Right ventricle myocardium inferior (tissue), 1 donor: ENCODE measurements around the gene PPOX. TPM values are rescaled to one million over a fixed set of nuclear protein-coding genes. Genes with fewer than 3 reads are reported as not detected.

ENCODE experiments used
- ATAC-seq: fragments of 200-7000 bp; cut with Tn5 transposase; one replicate; pipeline ENCODE4 v1.9.1; 2020; ENCODE audit warnings: mild to moderate bottlenecking, moderate library complexity
- DNase-seq: peaks from one replicate; pipeline ENCODE4 v3.0.0; 2021; ENCODE audit errors: missing footprints
- intact Hi-C: fragments of 100-400 bp; cut with DNase I; formaldehyde crosslinking; loops from one replicate; pipeline ENCODE4 v1.11.0; 2022
- total RNA-seq: library from RNA; stranded (reverse); fragmentation: NEBNext Ultra II Directional; extraction: Animal tissue kit (Norgen Biotek cat#: 25700); gene quantifications from one replicate; pipeline ENCODE4 v1.2.1, GENCODE V29; 2021
- donor health status: DM: no; HTN: yes; CAD: no; lungs with severe emphysema.

PPOX gene
- total RNA-seq, 1 donor from 2014 or later: 13.5 TPM

- intact Hi-C loops: no loop called here
- DNase-seq (no peak), ATAC-seq (no peak)
Observed at GRCh38 chr1:161172349-161172748, 6.1 kb downstream of the PPOX start.

GRCh38 chr1:161172776-161173376, 6.7 kb downstream of the PPOX start:
- intact Hi-C loops: no loop called here
- DNase-seq (no peak), ATAC-seq (peak; percentile 6)

GRCh38 chr1:161173711-161174110, 7.5 kb downstream of the PPOX start:
- no peak for DNase-seq
- ATAC-seq: no peak
- intact Hi-C loops: no loop called here

GRCh38 chr1:161174911-161175310, 8.7 kb downstream of the PPOX start:
- DNase-seq: no peak
- intact Hi-C loops: no loop called here
- ATAC-seq: no peak

DNA sequence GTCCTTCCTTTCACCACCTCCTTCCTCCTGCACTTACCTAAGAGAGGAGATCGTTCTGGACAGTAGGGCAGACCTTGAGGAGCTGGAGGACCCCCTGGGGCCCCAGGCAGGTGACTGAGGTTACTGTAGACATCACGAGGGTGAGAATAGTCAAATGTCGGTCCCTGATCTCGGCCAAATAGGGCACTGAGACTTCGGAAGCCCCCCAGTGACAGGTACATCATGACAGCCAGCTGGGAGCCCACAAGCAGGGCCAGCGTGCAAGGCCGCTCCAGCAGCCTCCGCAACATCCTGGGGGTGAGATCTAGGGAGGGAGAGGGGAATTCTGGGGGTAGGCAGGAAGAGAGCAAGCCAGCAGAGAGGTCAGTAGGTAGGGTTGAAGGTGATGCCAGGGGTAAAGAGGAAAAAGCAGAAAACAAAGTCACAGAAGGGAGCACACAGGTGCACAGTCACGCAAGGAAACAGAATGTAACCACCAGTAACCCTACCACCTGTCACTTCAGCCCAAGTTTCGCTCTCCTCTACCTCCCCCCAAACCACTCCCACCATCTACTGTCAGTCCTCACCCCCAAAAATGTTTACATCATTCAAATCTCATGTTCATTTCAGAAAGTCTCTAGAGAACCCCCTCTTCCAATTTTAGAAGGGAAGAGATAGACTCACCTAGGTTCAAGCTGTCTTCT, 9.7 kb downstream of the PPOX start:
- intact Hi-C loops: no loop called here
- DNase-seq (no peak), ATAC-seq (no peak)

GRCh38 chr1:161176468-161177111, 10.4 kb downstream of the PPOX start:
- DNase-seq: no peak
- intact Hi-C loops: no loop called here
- peak; percentile 0 for ATAC-seq

DNA sequence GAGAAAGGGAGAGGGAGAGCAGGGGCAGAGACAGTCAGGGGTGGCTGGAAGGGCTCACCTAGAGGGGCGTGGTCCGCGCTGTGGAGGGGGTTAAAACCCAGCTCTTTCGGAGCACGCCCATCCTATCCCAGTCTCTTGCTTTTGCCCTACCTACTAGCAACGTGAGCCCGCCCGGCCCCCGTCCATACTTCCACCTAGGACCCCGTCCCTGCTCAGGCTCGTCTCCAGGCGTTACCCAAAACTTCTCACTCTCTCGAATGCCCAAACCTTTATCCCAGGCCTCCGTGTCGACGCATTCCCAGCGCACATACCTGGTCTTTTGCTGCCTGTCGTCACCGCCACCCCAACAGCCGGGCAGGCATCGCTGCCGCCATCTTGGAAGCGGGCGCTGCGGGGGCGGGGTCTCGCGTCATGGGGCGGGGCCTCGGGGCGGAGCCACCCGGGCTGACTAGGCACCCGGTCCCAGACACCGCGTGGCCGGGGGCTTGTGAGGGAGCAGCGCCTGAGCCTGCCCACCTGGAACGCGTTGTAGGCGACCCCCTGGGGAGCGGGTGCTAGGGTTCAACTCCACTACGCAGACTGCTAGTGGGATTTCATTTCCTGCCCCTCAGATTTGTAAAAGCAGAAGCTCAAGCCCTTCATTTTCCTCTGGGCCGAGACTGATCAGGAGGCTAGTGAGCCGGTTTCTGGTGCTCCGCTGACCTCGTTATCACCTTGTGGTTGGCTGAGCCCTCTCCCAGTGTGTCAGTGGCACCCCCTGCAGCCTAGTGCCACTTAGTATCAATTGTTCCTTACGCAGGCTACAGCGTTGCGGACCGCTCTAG, 11.1 kb downstream of the PPOX start, which contains the start of gene B4GALT3:
B4GALT3 (minus strand) TSS at position 396 of the 824 bp plus-strand sequence. CDS start 1,447 bp downstream, outside the sequence.
- DNase-seq: peak; percentile 96
- peak; percentile 93 for ATAC-seq
- intact Hi-C loops: no loop called here

DNA sequence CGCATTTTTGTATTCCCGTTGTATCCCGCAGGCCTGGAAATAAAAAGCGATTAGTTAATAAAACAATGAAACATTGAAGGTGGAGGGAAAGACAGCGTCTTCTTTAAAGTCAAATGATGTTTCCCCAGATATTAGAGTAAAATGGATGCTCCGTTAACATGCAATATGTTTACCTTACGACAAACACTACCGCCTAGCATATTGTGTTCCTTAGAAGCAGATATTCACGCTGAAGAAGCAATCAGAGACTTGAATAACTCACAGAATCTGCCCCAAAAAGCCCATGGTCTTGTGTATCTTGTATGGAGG, 11.7 kb downstream of the PPOX start:
- DNase-seq (no peak), ATAC-seq (no peak)
- intact Hi-C loops: no loop called here

DNA sequence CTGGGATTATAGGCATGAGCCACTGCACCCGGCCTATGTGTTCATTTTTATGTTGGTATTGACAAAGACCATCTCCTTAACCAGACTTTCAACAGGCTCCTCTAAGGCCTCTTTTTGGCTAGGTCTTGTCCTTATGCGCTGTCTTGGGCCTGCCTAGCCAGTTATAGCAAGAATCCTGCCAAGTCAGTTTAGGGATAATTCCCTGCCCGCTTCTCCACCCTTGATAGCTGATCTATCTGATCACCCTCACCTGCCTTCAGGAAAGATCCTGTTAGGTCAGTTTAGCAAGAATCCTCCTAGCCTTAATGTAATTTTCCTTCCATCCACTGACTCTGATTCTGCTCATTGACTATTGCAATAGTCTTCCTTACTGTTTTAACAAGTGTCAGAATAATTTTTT, 13.5 kb downstream of the PPOX start:
- DNase-seq: no peak
- no peak for ATAC-seq
- intact Hi-C loops: no loop called here

- intact Hi-C loops: no loop called here
- DNase-seq: no peak
- no peak for ATAC-seq
Observed at GRCh38 chr1:161180639-161181038, 14.4 kb downstream of the PPOX start.

GRCh38 chr1:161182214-161182613, 16.0 kb downstream of the PPOX start:
- intact Hi-C loops: no loop called here
- DNase-seq: no peak
- ATAC-seq: no peak

- DNase-seq (peak; percentile 85), ATAC-seq (peak; percentile 72)
- intact Hi-C loops: no loop called here
Observed at GRCh38 chr1:161185282-161185682, 19.1 kb downstream of the PPOX start.

GRCh38 chr1:161185732-161186311, 19.6 kb downstream of the PPOX start:
- ATAC-seq: peak; percentile 33

GRCh38 chr1:161187311-161187710, 21.1 kb downstream of the PPOX start:
- intact Hi-C loops: no loop called here
- DNase-seq: no peak
- ATAC-seq: no peak

More at GRCh38 chr1:161185732-161186311, 19.6 kb downstream of the PPOX start:
- intact Hi-C loops: no loop called here
- DNase-seq: no peak

- no peak for ATAC-seq
- DNase-seq: no peak
- intact Hi-C loops: no loop called here
Observed at GRCh38 chr1:161188381-161188780, 22.2 kb downstream of the PPOX start.

- no peak for DNase-seq
- no peak for ATAC-seq
- intact Hi-C loops: no loop called here
Observed at GRCh38 chr1:161189036-161189435, 22.8 kb downstream of the PPOX start.

- intact Hi-C loops: no loop called here
- DNase-seq: no peak
- no peak for ATAC-seq
Observed at GRCh38 chr1:161190962-161191521, 24.8 kb downstream of the PPOX start.

GRCh38 chr1:161191971-161192370, 25.7 kb downstream of the PPOX start:
- intact Hi-C loops: no loop called here
- DNase-seq: no peak

More at GRCh38 chr1:161191971-161192370, 25.7 kb downstream of the PPOX start:
- ATAC-seq: no peak
